OCI-LY3 (cell line): ENCODE results near the gene AMMECR1.

ENCODE experiments used
- EZH2phosphoT487 ChIP-seq: fragments of 200-600 bp; shearing (Covaris generic); IDR thresholded peaks from 2 replicates; pipeline ENCODE4 v1.6.1; 2018; ENCODE audit warnings: antibody characterized with exemption, mixed run types, low read depth
- TF ChIP-seq, protein P1 (sequence below): fragments of 200-600, 300-600 bp; sonication (generic); IDR thresholded peaks from 2 replicates; pipeline ENCODE4 v1.5.1; 2014; ENCODE audit warnings: antibody characterized with exemption, low read length, low read depth

DNA sequence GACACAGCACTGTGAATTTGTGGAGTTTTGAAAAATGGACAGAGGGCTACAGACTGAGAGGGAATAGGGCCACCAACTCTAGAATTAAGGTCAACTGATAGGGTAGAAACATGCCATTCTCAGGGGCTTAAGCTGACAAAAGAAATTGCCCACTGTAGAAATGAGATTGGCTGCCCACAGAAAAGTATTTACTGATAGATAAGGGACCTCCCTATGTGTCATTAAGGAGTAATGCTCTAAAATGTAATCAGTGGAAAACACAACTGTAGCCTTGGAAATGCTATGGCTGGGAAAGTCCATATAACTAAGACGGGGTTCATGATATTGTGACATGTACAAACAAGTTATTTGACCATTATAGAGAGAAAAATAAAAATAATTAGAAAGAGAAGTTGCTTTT is 45.4 kb upstream of the AMMECR1 start:
- TF ChIP-seq EZH2phosphoT487: no peak
- TF ChIP-seq, protein P1, sequence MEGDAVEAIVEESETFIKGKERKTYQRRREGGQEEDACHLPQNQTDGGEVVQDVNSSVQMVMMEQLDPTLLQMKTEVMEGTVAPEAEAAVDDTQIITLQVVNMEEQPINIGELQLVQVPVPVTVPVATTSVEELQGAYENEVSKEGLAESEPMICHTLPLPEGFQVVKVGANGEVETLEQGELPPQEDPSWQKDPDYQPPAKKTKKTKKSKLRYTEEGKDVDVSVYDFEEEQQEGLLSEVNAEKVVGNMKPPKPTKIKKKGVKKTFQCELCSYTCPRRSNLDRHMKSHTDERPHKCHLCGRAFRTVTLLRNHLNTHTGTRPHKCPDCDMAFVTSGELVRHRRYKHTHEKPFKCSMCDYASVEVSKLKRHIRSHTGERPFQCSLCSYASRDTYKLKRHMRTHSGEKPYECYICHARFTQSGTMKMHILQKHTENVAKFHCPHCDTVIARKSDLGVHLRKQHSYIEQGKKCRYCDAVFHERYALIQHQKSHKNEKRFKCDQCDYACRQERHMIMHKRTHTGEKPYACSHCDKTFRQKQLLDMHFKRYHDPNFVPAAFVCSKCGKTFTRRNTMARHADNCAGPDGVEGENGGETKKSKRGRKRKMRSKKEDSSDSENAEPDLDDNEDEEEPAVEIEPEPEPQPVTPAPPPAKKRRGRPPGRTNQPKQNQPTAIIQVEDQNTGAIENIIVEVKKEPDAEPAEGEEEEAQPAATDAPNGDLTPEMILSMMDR: no peak
